ENCODE measurements around the gene SURF2.
"Not testable (repeated sequence)": the region's sequence is repeated elsewhere in the genome, so short reads cannot be mapped to it uniquely, and the experiment has no call there.

Gene SURF2

GRCh38 chr9:133375724-133376654, 19.6 kb downstream of the SURF2 start, which contains the start of the genes STKLD1 and SURF4:
Gene STKLD1, plus strand, starts transcription at chr9:133376366. Its CDS starts 108 bp downstream, at chr9:133376474.
Gene SURF4, minus strand, starts transcription at chr9:133376060. Its CDS starts 91 bp downstream, at chr9:133375969.
- in situ Hi-C loops (cut with MboI; ENCODE audit: low sequenced_read_pairs): no loop called here

- in situ Hi-C loops (cut with MboI; ENCODE audit: low sequenced_read_pairs): not testable (repeated sequence)
Measured at GRCh38 chr9:133377280-133377679, 20.9 kb downstream of the SURF2 start.

- in situ Hi-C loops (cut with MboI; ENCODE audit: low sequenced_read_pairs): no loop called here
Measured at GRCh38 chr9:133377721-133378216, 21.4 kb downstream of the SURF2 start.

DNA sequence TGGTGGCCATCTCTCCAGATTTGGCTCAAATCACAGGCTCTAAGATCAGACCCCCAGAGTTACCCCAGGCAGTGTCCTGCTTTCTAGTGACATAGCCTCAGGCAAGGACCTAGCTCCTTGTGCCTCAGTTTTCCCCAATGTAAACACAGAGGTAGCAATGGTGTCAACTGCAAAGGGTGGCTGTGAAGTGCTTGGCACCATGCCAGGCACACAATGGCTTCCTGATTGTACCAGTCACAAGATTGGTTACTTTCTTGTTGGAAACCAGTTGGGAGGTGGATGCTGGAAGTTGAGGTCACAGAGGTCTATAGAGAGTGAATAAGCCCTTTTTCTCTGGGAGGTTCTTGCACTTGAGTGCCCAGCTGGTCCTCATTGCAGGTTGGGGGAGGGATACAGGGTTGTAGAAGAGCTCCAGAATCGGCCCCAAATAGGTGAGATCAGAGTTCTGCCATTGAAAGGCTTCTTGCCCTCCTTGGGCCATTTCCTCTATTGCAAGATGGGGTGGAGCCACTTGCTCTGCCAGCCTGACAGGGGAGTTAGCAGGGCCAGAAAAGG, 22.1 kb downstream of the SURF2 start:
- in situ Hi-C loops (cut with MboI; ENCODE audit: low sequenced_read_pairs): no loop called here

GRCh38 chr9:133379153-133380086, 23.1 kb downstream of the SURF2 start:
- in situ Hi-C loops (cut with MboI; ENCODE audit: low sequenced_read_pairs): no loop called here

DNA sequence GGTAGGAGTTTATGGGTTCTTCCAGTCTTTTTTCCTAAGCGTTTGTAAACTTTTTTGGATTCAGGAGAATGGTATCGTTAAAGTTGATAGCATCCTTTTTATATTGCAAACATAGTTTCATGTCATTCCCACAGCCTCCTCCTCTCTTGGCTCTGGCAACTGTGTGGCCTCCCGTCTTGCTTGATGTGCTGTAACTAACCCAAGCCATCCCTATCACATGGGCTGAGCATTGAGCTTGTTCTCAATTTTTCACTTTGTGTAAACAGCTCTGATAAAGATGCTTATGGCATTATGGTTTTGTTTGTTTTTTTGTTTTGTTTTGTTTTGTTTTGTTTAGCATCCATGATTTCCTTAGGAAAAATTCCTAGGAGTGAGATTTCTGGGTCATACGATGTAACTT, 24.4 kb downstream of the SURF2 start:
- in situ Hi-C loops (cut with MboI; ENCODE audit: low sequenced_read_pairs): no loop called here

DNA sequence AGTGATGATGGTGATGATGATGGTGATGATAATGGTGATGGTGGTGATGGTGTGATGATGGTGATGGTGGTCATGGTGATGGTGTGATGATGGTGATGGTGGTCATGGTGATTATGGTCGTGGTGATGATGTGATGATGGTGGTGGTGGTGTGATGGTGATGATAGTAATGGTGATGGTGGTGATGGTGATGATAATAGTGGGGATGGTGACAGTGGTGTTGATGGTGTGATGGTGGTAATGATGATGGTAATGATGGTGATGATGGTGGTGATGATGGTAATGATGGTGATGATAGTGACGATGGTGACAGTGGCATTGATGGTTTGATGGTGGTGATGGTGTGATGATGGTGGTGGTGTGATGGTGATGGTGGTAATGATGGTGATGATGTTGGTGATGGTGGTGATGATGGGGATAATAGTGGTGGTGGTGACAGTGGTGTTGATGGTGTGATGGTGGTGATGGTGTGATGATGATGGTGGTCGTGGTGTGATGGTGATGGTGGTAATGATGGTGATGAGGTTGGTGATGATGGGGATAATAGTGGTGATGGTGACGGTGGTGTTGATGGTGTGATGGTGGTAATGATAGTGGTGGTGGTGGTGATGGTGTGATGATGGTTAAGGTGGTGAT, 26.3 kb downstream of the SURF2 start:
- in situ Hi-C loops (cut with MboI; ENCODE audit: low sequenced_read_pairs): no loop called here

GRCh38 chr9:133383438-133383837, 27.1 kb downstream of the SURF2 start:
- in situ Hi-C loops (cut with MboI; ENCODE audit: low sequenced_read_pairs): no loop called here

GRCh38 chr9:133384736-133385321, 28.5 kb downstream of the SURF2 start:
- in situ Hi-C loops (cut with MboI; ENCODE audit: low sequenced_read_pairs): no loop called here

- in situ Hi-C loops (cut with MboI; ENCODE audit: low sequenced_read_pairs): no loop called here
Measured at GRCh38 chr9:133385452-133385851, 29.1 kb downstream of the SURF2 start.

DNA sequence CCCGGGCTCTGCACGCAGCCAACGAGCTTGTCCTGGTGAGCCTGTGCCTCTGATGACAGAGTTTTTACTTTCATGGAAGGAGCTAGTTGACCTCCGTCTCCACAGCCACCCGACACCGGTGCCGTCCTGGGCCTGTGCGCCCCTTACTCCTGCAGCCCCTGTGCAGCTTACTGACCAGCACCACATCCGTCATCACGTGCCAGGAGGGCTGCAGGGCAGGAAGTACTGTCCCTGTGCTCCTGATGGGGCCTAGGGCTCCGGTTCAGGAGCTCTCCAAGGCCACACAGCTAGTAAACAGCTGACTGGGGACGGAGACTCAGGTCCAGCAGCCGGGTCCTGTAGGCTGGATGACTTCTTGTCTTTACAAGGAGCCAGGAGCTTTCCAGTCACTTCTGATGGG, 30.0 kb downstream of the SURF2 start:
- in situ Hi-C loops (cut with MboI; ENCODE audit: low sequenced_read_pairs): no loop called here

GRCh38 chr9:133387680-133388079, 31.3 kb downstream of the SURF2 start:
- in situ Hi-C loops (cut with MboI; ENCODE audit: low sequenced_read_pairs): no loop called here

DNA sequence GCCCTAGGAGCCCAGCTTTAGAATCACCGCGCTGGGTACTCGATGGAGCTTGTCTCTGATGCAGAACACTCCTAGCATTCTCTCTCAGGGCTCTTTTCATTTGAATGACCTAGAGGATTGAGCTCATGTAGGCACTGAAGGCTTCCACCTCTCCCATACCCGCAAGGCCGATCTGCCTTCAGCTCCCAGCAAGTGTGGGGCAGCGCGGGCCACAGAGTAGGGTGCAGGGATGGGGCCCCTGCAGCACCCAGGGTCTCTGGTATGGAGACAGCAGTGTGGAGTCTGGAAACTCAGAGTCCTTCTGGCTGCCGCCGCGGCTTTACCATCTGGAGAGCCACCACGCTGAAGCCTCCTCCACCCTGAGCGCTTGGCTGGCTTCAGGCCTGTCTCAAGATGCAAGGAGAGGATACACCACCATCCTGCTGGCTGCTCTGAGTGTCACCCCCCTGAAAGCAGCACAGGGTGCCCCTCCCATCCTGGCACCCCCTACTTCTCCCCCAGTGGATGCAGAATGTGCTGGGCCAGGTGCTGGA, 32.7 kb downstream of the SURF2 start:
- in situ Hi-C loops (cut with MboI; ENCODE audit: low sequenced_read_pairs): no loop called here

DNA sequence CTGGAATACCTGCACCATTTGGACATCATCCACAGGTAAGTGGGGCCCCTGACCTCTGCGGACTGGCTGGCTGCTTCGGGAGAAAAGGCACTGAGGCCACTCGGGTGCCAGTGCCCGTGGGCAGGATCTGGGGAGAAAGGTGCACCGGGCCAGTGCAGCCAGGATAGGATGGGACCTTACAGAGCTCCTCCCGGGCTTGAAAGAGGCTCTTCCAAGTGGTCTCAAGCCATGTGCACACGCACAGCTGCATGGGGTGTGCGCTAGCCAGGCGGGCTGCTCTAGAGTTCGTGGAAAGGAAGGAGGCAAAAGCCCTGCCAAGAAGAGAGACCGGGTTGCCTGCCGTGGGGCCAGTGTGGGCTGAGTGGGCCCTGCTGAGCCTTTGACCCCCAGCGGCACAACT, 33.2 kb downstream of the SURF2 start:
- in situ Hi-C loops (cut with MboI; ENCODE audit: low sequenced_read_pairs): no loop called here

DNA sequence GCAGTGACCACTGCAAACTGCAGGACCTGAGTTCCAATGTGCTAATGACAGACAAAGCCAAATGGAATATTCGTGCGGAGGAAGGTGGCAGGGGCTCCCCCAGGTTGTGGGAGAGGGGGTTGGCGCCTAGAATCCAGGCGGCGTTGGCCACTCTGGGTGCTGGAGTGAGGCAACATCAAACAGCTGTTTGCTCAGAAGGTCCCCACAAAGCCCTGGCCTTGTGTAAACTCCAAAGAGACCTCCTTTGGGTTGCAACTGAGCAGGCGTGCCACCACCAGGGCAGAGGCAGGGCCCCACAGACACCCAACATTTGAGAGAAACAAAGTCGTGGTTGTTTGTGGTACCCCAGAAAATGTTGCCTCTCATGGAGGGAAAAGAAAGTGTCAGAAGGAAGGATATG, 34.4 kb downstream of the SURF2 start:
- in situ Hi-C loops (cut with MboI; ENCODE audit: low sequenced_read_pairs): no loop called here

GRCh38 chr9:133391449-133391848, 35.1 kb downstream of the SURF2 start:
- in situ Hi-C loops (cut with MboI; ENCODE audit: low sequenced_read_pairs): not testable (repeated sequence)

GRCh38 chr9:133392308-133392707, 36.0 kb downstream of the SURF2 start:
- in situ Hi-C loops (cut with MboI; ENCODE audit: low sequenced_read_pairs): not testable (repeated sequence)

- in situ Hi-C loops (cut with MboI; ENCODE audit: low sequenced_read_pairs): no loop called here
Measured at GRCh38 chr9:133393399-133393798, 37.0 kb downstream of the SURF2 start.

DNA sequence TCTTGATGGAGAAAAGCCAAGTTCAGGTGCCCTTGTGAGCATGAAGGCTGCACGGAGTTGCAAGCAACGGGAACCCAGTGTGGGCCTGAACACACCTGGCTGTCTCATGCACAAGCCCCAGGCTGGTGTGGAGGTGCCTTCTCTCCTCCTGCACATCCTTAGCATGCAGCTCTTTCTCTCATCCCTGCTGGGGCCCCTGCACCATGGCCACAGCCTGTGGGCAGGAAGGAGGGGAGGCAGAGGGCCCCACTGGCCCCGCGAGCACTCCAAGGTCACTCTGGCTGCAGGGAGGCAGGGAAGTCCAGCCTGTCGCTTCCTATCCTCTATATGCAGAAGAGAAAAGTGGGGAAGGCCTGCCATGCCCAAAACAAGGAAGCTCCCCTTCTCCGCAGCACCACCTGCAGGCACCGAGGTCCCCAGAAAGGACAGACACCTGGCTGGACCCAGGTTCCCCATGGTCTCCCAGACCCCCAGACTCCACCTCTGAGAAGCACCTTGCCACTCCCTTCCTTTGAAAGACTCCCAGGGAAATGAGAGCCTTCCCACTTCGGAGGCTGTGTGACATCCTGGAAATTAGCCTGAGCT, 38.4 kb downstream of the SURF2 start:
- in situ Hi-C loops (cut with MboI; ENCODE audit: low sequenced_read_pairs): no loop called here
